MV-4-11 (cell line): ENCODE measurements around the gene SEM1.
A peak's percentile ranks its signal among the peaks of the same experiment; 100 is the strongest.
"Not testable (repeated sequence)": the region's sequence is repeated elsewhere in the genome, so short reads cannot be mapped to it uniquely, and the experiment has no call there.

Source experiments
- DNase-seq: peaks from one replicate; lab custom pipeline; 2025; lab: John Stamatoyannopoulos, UW

The SEM1 gene

GRCh38 chr7:96701258-96701657 lies 8.4 kb downstream of the SEM1 start:
- no peak for DNase-seq

GRCh38 chr7:96700516-96700915 lies 9.1 kb downstream of the SEM1 start:
- no peak for DNase-seq

- no peak for DNase-seq
Measured at GRCh38 chr7:96699219-96699871, 10.3 kb downstream of the SEM1 start.

- DNase-seq, result not testable (repeated sequence)
Measured at GRCh38 chr7:96698449-96698848, 11.2 kb downstream of the SEM1 start.

- no peak for DNase-seq
Measured at GRCh38 chr7:96697822-96698221, 11.8 kb downstream of the SEM1 start.

- DNase-seq, result no peak
Measured at GRCh38 chr7:96695581-96695980, 14.1 kb downstream of the SEM1 start.

- DNase-seq, result no peak
Measured at GRCh38 chr7:96694082-96694481, 15.6 kb downstream of the SEM1 start.

GRCh38 chr7:96691702-96692101 lies 17.9 kb downstream of the SEM1 start:
- peak; percentile 36 for DNase-seq

GRCh38 chr7:96689414-96689813 lies 20.2 kb downstream of the SEM1 start:
- DNase-seq, result no peak

GRCh38 chr7:96686305-96686704 lies 23.3 kb downstream of the SEM1 start:
- DNase-seq, result peak; percentile 40

GRCh38 chr7:96685755-96686154 lies 23.9 kb downstream of the SEM1 start:
- DNase-seq, result no peak

GRCh38 chr7:96685353-96685752 lies 24.3 kb downstream of the SEM1 start:
- no peak for DNase-seq

GRCh38 chr7:96679886-96680285 lies 29.8 kb downstream of the SEM1 start:
- peak; percentile 52 for DNase-seq

GRCh38 chr7:96676919-96677318 lies 32.7 kb downstream of the SEM1 start:
- no peak for DNase-seq

GRCh38 chr7:96675548-96675947 lies 34.1 kb downstream of the SEM1 start:
- DNase-seq, result no peak

GRCh38 chr7:96674565-96674964 lies 35.1 kb downstream of the SEM1 start:
- no peak for DNase-seq

GRCh38 chr7:96671854-96672253 lies 37.8 kb downstream of the SEM1 start:
- no peak for DNase-seq

- DNase-seq, result no peak
Measured at GRCh38 chr7:96670338-96671289, 39.0 kb downstream of the SEM1 start.

- DNase-seq, result no peak
Measured at GRCh38 chr7:96669812-96670211, 39.8 kb downstream of the SEM1 start.

- DNase-seq, result no peak
Measured at GRCh38 chr7:96667026-96667425, 42.6 kb downstream of the SEM1 start.

GRCh38 chr7:96665689-96666088 lies 44.0 kb downstream of the SEM1 start:
- no peak for DNase-seq

- DNase-seq, result no peak
Measured at GRCh38 chr7:96664793-96665192, 44.9 kb downstream of the SEM1 start.

GRCh38 chr7:96663871-96664445 lies 45.7 kb downstream of the SEM1 start:
- no peak for DNase-seq
